Activated CD8-positive, alpha-beta memory T cell treated with anti-CD3 and anti-CD28 coated beads for 1 hour (primary cell): Measurements from ENCODE around the gene GNB2.
A peak's percentile ranks its signal among the peaks of the same experiment; 100 is the strongest.

ENCODE experiments used
- DNase-seq, 2 donors: peaks; one replicate each; pipeline ENCODE4 v3.0.0-alpha.2; 2020; ENCODE audit warnings: low read depth in 1 of 2; ENCODE audit errors: extremely low read depth in 1 of 2

The GNB2 gene

DNA sequence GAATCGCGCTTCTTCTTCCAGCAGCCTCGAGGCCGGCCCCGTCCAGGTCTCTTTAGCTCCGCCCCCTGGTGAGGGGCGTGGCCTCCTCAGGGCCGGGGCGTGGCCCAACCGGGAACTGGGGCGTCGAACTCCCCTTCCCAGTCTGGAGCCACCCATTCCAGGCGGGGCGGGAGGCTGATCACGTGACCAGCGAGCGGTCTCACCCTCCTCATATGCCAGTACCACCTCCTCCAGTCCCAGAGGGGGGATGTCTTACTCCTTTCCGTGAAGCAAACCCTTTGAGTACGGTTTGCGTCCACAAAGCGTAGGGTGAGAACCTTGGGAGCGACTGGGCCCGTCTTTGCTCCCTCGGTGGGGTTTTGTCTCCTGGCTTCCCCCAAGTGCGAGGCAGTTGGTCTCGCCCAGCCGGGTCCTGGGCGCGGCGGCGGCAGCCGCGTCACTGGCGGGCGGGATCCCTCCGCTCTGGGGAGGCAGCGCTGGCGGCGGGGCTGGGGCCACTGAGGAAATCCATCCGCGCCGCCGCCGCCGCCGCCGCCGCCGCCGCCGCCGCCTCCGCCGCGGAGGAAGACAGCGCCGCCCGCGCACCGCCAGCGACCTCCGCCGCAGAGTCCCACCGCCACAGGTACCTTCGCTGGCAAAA lies at the start of gene GNB2:
Gene GNB2, plus strand, starts transcription at position 439 of the 640 bp plus-strand sequence. CDS start 2,526 bp downstream, outside the sequence.
- DNase-seq: peak; percentile 93 to 96

DNA sequence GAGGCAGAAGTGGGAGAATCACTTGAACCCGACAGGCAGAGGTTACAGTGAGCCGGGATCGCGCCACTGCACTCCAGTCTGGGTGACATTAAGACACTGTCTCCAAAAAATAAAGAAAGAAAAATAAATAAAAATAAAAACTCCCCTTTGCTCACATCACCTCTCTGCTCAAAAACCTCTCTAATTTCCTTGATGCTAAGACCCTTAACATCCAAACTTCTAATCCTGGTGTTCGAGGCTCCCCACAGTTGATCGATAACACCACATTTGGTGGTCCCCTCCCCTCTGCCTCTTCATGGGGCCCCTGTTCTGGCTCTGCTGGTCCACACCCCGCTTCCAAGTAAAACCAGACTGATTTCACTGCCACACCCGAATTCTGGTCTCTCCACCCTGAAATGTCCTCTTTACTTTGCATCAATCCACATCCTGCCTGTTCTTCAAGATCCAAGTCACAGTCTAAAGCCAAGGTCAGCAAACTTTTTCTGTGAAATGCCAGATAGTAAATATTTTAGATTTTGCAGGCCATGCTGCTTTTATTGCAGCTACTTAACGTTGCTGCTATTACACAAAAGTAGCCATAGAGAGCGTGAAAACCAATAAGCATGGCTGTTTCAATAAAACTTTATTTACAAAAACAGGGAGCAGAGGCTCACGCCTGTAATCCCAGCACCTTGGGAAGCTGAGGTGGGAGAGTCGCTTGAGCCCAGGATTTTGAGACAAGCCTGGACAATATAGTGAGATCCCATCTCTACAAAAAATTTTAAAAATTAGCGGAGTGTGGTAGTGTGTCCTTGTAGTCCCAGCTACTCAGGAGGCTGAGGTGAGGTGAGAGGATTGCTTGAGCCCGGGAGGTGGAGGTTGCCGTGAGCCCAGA lies 49.4 kb upstream of the GNB2 start:
- no peak for DNase-seq

DNA sequence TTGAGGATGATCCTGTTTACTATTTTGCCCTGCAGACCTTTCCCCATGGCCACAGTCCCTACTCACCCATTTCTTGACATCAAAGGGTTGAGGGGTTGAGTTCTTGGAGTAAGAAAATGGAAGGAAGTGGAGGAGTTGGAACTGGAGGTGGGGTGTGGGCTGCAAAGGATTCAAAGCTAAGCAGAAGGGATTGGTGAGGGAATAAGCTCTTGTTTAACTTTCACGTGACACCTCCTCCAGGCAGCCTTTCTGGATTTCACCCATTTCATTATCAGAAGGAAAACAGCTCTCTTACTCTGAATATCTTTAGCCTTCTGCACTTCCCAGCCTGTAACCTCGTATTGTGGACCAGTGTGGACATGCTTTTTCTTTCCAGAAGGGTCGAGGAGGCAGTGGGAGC lies 47.5 kb upstream of the GNB2 start:
- DNase-seq: no peak

DNA sequence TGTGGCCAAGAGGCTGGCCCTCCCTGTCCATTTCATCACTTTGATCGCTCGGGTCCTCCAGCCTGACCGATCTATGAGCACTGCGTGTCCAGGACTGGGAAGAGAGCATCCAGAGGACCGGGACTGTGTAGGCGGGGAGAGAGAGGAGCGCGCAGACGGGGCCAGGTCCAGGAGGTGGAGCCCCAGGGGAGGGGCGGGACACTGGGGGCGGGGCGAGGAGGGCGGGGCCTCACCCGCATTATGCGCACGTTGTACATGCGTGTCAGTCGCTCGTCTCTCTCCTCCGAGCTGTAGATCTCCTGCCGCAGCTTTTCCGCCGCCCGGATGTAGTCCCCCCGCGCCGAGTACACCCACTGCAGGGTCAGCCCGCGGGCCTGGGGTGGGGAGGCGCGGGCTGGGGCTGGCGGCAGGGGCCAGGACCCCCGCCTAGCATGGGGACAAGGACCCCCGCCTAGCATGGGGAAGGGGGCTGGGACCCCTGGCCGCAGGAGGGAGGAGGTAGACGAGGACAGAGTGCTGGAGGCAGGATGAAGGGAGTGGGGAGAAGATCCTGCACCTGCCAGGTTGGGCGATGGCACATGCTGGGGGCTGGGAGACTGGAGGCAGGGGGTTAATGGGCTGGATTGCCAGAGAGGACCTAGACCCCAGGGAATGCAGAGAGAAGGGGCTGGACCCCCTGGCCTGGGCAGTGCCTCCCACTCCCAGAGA lies 46.9 kb upstream of the GNB2 start:
- DNase-seq: peak; percentile 63 to 83

DNA sequence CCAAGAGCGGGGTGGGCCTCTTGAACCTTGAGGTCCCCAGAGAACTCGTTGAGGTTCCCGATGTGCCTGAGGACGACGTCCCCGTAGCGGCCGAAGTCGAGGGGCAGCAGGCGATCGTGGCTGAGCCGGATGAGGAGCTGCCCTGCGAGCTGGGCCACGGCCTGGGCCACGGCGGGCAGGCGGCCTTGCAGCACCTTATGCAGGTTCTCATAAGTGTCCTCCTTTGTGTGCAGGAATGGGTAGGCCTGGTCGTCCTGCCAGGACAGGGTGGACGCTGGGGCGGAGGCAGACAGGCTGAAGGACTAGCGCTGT lies 46.3 kb upstream of the GNB2 start:
- DNase-seq: no peak

DNA sequence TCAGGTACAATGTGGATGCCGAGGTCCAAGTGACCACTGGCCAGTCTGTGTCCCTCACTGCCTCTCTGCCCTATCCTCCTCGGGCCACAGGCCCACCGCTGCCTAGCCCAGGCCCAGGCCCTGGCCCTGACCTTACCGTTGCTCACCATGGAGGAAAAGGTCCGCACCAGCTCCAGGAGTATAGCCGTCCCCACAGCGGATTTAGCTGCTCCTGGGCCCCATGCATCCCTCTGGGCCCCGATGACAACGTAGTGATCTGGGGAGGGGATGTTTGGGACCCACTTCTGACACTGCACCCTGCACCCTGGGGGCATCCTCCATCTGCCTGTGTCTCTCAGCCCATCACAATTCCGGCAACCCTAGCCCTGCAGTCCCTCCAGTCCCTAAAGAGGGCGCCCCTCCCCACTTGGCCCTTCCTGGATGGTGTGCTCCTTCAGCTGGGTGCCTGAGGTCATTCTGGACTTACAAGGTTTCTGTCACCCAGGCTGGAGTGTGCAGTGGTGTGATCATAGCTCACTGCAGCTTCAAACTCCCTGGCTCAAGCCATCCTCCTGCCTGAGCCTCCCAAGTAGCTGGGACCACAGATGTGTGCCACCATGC lies 44.3 kb upstream of the GNB2 start:
- DNase-seq: no peak

DNA sequence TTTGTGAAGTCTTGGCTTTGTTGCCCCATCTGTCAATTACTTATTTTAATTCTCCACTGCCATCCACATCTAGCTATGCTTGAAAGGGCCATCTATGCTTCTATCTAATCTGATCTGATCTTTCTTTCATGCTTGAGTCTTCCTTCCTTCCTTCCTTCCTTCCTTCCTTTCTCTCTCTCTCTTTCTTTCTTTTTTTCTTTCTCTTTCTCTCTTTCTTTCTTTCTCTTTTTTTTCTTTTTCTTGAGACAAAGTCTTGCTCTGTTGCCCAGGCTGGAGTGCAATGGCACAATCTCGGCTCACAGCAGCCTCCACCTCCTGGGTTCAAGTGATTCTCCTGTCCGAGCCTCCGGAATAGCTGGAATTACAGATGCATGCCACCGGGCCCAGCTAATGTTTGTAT lies 43.5 kb upstream of the GNB2 start:
- DNase-seq: no peak

DNA sequence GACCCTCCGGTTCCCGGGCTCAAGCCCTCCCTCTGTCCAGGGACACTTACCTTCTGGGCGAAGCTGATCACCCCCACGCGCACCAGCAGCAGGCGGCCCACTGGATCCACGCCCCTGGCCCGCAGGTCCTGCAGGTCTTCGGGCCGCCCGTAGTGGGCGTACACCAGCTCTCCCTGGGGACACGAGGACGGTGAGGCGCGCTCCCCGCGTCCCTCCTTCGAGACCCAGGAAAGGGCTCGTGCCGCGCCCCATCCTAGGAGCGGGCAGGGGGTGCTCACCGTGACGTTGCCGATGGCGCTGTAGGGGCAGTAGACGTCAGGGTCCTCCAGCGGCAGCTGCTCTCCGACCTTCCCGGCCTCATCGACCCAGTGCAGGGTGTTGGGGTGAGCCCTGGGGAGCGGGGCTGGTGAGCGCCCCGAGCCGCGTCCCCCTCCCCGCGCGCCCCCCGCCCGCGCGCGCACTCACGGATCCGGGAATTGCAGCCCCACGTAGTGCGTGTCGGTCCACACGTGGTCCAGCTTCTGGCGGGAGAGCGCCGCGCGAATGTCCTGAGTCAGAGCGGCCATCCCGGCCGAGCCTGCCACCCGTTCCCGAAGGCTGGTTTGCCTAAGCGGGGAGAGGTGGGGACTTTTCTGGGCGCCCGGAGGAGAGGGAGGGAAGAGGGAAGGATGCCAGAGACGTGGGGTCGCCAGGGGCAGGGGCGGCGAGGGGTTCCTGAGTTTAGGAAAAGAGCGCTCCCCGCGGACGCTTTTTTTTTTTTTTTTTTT lies 40.4 kb upstream of the GNB2 start:
- no peak for DNase-seq

DNA sequence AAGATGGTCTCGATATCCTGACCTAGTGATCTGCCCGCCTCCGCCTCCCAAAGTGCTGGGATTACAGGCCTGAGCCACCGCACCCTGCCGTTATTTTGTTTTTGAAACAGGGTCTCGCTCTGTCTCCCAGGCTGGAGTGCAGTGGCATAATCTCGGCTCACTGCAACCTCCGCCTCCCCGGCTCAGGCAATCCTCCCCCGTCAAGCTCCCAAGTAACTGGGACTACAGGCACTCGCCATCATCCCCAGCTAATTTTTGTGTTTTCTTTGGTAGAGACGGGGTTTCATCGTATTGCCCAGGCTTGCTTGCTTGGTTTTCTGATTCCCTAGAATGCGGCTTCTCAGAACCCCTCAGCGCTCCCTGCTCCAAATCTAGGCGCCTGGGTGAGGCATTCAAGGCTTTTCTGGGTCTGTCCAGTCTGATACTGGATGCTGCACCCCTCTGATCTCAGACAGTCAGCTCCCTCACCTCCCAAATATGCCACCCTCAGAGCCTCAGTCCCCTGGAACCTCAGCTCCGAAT lies 33.5 kb upstream of the GNB2 start:
- no peak for DNase-seq

DNA sequence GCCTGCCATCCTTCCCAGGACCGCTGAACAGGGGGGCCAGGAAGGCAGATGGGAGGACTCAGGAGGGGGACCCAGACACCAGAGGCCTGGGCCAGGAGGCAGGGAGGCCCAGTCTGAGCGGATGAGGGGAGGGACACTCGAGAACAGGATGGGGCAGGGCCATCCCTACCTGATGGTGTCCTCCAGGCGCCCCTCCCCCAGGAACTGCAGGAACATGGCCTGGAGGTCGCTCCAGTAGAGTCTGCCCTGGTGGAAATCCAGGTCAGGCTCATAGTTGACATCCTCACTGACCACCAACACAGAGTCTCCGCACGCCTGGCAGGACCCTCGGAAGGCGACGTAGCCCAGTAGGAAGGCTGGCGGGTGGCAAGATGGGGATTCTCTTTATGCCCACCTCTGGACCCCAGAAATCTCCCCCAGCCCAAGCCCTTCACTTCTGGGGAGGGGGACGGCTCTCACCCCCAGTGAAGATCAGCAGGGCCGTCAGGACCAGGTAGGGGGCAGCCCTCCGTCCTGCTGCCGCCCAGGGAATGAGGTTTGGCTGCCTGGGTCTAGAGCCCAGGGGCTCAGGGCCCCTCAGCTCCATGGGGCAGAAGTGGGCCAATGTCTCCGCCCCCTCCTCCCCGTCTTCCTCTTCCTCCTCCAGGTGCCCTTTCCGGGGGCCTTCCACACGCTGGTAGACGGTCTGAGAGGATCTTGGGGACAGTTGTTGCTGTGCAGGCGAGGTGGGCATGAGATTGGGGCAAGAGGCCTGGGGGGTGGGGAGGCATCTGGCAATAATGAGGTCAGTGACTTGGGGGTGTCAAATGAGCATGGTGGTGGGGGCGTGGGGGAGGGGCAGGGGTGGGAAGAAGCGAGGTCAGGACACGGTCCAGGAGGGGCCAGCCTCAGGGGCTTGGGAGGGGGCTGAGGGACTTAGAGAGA lies 32.8 kb upstream of the GNB2 start:
- no peak for DNase-seq

DNA sequence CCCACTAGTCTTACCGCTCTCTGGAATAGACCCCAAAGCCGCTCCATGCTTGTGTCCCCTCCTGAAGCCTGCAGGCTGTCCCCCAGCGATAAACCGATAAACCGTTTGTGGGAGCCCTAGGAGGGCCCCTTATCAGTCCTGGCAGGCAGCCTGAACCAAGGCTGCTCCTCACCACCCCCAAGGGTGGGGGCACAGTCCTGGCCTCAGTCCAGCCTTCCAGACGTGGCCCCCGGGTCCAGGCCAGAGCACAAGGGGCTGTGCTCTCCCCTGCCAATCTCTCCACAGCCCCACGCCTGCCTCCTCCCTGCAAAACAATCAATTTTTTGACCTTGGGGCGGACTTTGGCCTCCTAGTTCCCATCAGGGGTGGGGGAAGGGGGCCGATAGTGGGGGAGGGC lies 32.1 kb upstream of the GNB2 start, which contains the start of gene TFR2:
Gene TFR2, minus strand, starts transcription at position 90 of the 397 bp plus-strand sequence. Its CDS starts 43 bp downstream, at position 47.
- no peak for DNase-seq

DNA sequence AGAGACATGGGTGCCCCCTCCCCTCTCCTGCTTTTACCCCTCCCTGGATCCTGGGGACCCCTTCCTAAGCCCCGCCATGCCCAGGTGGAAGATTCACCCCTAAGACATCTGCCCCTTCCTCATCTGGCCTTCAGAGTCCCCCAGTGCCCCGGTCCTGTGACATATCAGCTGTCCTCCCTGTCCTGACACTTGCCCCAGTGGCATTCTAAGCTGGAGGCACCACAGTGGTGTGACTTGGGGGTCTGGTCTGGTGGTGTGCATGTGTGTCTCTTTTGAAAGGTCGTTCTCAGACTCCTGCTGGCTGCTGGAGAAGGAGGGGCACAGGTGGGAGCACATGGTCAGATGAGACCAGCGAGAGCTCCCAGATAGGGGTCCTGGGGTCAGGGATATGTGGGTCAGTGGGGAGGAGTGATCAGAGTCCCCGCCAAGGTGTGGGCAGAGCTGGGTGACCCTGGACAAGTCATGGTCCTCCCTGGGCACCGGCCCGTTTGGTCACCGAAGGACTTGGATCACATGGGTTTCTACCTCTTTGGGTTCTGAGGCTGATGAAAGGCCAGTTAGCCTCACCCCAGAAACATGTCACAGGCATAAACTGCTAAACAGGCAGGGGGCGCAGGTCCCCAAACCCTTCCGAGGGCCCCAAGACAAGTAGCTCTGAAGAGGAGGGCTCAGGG lies 31.5 kb upstream of the GNB2 start:
- no peak for DNase-seq

DNA sequence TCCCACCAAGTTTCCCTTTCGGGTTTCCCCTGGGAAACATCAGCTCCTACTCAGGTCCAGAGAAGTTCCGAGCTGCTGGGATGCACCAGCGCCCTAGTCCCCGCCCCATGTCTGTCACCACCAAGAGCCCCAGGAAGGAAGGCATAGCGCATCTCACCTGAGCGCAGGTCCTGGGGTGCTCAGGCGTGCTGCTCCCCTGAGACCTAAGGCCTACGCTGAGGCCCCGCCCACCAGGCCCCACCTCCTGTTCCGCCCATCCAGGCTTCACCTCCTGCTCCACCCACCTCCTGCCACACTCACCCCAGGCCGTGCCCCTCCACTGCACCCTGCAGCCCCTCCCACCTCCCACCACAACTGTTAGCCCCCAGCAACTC lies 31.0 kb upstream of the GNB2 start:
- DNase-seq: no peak

DNA sequence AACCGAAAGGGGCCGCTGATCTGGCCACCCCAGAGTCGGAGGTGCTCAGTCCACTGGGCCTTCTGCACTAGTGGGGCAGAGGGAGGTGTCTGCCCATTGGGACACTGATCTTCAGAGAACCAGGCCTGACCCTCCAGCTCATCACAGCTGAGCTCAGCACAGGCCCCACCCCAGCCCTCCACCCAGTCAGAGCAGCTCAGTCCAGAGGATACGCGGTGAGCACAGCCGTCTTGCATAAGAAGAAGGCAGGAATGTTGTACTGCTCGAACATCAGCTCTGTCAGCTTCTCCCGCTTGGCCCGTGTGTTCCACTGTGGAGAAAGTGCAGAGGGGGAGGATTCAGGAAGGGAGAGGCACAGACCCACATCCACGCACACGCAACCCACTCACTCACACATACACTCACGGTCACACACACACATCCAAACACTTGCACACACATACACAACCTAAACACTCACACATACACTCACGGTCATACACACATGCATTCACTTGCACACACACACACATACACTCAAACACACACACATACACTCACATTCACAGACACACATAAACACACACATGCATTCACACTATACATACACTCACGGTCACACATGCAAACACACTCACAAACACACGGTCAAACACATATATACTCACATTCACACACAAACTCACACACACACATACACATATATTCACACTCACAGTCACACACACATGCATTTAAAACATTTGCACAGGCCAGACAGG lies 23.5 kb upstream of the GNB2 start:
- DNase-seq: no peak

DNA sequence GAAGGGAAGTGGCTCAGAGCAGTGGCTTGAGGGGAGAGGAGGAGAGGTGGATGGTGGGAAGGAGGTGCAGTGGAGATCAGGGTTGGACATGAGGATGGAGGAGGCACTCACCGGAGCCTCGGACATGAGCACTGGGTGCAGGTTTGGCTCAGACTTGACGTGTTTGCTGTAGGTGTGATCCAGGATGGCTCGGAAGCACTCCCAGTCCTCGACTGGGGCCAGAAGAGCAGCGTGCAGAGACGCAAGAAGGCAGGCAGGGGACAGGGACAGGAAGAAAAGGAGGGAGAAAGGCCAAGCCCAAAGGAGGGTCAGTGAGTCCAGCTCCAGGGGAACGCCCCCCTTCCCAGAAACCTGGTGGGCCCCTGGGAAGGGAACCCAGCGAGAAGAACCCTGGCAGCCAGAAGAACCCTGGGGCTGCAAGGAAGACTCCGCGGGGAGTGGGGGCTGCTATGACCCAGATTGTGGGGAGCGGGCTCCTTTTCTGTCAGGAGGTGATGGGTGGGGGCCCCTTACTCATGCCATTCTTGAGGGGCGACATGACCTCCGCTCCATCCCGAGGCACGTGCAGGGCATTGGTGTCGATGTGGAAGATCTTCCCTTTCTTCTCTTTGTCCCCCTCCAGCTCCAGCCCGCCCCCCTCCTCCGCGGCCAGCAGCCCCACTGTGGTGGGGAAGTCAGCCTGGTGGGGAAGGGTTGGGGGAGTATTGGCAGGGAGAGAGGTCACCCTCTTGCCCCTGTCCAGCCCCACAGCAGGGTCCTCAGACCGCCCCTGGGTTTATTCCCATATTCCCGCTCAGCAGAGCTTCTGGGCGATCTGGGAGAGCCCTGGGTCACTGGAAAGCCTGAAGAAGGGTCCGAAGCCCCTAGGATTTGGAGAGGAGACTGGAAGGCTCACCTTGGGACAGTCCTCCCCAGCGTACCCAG lies 18.4 kb upstream of the GNB2 start:
- DNase-seq: no peak

DNA sequence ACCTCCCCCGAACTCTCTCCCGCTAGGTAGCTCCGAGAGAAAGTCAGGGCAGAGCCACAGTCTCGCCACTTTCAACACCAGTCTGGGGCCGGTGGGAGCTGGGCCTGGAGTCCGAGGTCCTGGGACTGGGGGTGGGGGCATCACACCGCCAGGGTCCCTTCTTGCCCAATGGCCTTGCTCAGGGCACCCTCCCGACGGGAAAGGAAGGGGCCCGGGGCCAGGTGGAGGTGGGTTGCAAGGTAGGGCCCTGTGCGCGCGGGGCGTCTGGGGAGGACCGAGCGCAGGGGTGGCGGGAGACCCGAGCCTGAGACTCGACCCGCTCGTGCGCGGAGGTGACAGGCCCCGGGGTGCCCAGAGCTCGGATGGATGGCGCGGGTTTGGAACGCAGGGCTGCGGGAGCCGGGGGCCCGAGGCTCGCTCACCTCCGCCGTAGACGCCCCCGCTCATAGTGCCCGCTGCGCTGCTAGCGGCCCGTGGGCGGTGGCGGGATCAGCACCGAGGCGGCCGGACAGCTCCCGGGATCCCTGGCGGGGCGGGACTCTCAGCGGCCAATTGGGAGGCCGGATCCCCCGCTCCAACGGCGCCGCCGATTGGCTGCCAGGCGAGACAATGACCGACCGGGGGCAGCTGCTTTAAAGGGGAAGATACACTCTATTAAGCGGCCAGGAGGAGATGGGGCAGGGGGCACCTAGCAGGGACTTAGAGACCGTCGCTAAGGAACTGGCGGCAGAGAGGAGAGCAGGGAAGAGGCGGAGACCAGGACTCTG lies 17.4 kb upstream of the GNB2 start, which contains the start of gene ACTL6B:
Gene ACTL6B, minus strand, starts transcription at position 541 of the 767 bp plus-strand sequence. Its CDS starts 94 bp downstream, at position 447.
- peak in 1 of 2 donors; percentile 34 for DNase-seq
